WTC11 (cell line): ENCODE measurements around the gene LRCH2. TPM values are rescaled to one million over a fixed set of nuclear protein-coding genes. Genes with fewer than 3 reads are reported as not detected.

ENCODE experiments used
- ATAC-seq: fragments of 200-7000 bp; cut with Tn5 transposase; 2 replicates; pipeline ENCODE4 v1.10.0; 2021; ENCODE audit warnings: mild to moderate bottlenecking, moderate library complexity
- CTCF ChIA-PET: fragments of 300-600 bp; sonication (Branson Sonifier 250); formaldehyde crosslinking; loops from one replicate; lab custom pipeline; 2021; ENCODE audit warnings: antibody characterized with exemption; lab: Charles Lee
- POLR2A ChIA-PET: fragments of 350-600 bp; sonication (Branson Sonifier 250); formaldehyde crosslinking; loops from one replicate; lab custom pipeline; 2021; ENCODE audit warnings: antibody characterized with exemption; lab: Charles Lee
- DNase-seq: peaks from one replicate; pipeline ENCODE4 v3.0.0; 2021; ENCODE audit warnings: low spot score
- H3K27ac Mint-ChIP-seq: 2 replicates; pipeline ENCODE4 v1.8.0; 2021; ENCODE audit warnings: mixed read lengths
- H3K27me3 Mint-ChIP-seq: 2 replicates; pipeline ENCODE4 v1.8.0; 2021; ENCODE audit warnings: low read depth, mild to moderate bottlenecking, moderate library complexity, mixed read lengths
- H3K36me3 Mint-ChIP-seq: 2 replicates; pipeline ENCODE4 v1.8.0; 2021; ENCODE audit warnings: mixed read lengths
- H3K4me1 Mint-ChIP-seq: 2 replicates; pipeline ENCODE4 v1.8.0; 2022; ENCODE audit warnings: mixed read lengths
- H3K4me3 Mint-ChIP-seq: 2 replicates; pipeline ENCODE4 v1.8.0; 2021; ENCODE audit warnings: mild to moderate bottlenecking, moderate library complexity, mixed read lengths
- H3K9me3 Mint-ChIP-seq: 2 replicates; pipeline ENCODE4 v1.8.0; 2021; ENCODE audit warnings: mixed read lengths
- ATF2 ChIP-seq: sonication (generic); formaldehyde crosslinking; IDR thresholded peaks from 2 replicates; pipeline ENCODE4 v1.8.1; 2022; ENCODE audit warnings: low read depth, missing genetic modification reagents, borderline replicate concordance
- ETV6 ChIP-seq: sonication (generic); formaldehyde crosslinking; IDR thresholded peaks from 2 replicates; pipeline ENCODE4 v1.8.1; 2022; ENCODE audit warnings: mild to moderate bottlenecking, missing genetic modification reagents
- FOXK1 ChIP-seq: sonication (generic); formaldehyde crosslinking; IDR thresholded peaks from 2 replicates; pipeline ENCODE4 v1.8.0; 2022; ENCODE audit warnings: mild to moderate bottlenecking, moderate library complexity, missing genetic modification reagents
- JAZF1 ChIP-seq: fragments of 250-450 bp; sonication (Bioruptor Pico); IDR thresholded peaks from 2 replicates; pipeline ENCODE4 v1.9.0; 2021; ENCODE audit warnings: moderate library complexity, mild to moderate bottlenecking, inconsistent platforms
- SP1 ChIP-seq: sonication (generic); formaldehyde crosslinking; conservative IDR thresholded peaks from 2 replicates; pipeline ENCODE4 v1.8.1; 2022; ENCODE audit warnings: missing genetic modification reagents
- ZNF138 ChIP-seq: sonication (generic); formaldehyde crosslinking; conservative IDR thresholded peaks from 2 replicates; pipeline ENCODE4 v1.8.1; 2022; ENCODE audit warnings: mild to moderate bottlenecking, moderate library complexity, missing genetic modification reagents
- total RNA-seq: library from RNA; stranded (reverse); gene quantifications from 3 replicates; pipeline ENCODE4 v1.2.3, GENCODE V29; 2021
- TF ChIP-seq, protein P1 (sequence below): sonication (generic); formaldehyde crosslinking; IDR thresholded peaks from 2 replicates; pipeline ENCODE4 v1.8.1; 2022; ENCODE audit warnings: missing genetic modification reagents, borderline replicate concordance

The LRCH2 gene
- total RNA-seq, 1 experiment from 2014 or later: 3.8 TPM

GRCh38 chrX:115067812-115068211, 166.1 kb downstream of the LRCH2 start:
- DNase-seq (no peak), ATAC-seq (no peak)
- Mint-ChIP-seq H3K36me3 (no peaks in the 10 kb centered on the region), H3K27me3 (peaks cover 49% of the 10 kb centered on the region), H3K9me3 (no peaks in the 10 kb centered on the region), H3K4me1 (no peaks in the 10 kb centered on the region), H3K27ac (no peak overlapping the region), H3K4me3 (no peak overlapping the region)
- CTCF ChIA-PET: no interaction called here
- POLR2A ChIA-PET: interaction anchor here (0.6 kb wide), 1 partner anchor 316 kb away, joined by 4 read pairs; no protein-coding TSS in a partner anchor
- TF ChIP-seq ZNF138 (CRISPR knock-in tag) (no peak), SP1 (no peak), ETV6 (CRISPR knock-in tag) (no peak), FOXK1 (CRISPR knock-in tag) (no peak), JAZF1 (CRISPR knock-in tag) (no peak)
- TF ChIP-seq, protein P1, sequence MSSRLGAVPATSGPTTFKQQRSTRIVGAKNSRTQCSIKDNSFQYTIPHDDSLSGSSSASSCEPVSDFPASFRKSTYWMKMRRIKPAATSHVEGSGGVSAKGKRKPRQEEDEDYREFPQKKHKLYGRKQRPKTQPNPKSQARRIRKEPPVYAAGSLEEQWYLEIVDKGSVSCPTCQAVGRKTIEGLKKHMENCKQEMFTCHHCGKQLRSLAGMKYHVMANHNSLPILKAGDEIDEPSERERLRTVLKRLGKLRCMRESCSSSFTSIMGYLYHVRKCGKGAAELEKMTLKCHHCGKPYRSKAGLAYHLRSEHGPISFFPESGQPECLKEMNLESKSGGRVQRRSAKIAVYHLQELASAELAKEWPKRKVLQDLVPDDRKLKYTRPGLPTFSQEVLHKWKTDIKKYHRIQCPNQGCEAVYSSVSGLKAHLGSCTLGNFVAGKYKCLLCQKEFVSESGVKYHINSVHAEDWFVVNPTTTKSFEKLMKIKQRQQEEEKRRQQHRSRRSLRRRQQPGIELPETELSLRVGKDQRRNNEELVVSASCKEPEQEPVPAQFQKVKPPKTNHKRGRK: no peak

- CTCF ChIA-PET: no interaction called here
- no peaks in the 10 kb centered on the region for H3K4me1 Mint-ChIP-seq
Measured at GRCh38 chrX:115065304-115065703, 168.6 kb downstream of the LRCH2 start.

More at GRCh38 chrX:115065304-115065703, 168.6 kb downstream of the LRCH2 start:
- ATAC-seq (no peak), DNase-seq (no peak)
- TF ChIP-seq ATF2 (CRISPR knock-in tag): no peak
- H3K9me3 Mint-ChIP-seq: peaks cover 7% of the 10 kb centered on the region
- no peak overlapping the region for H3K27ac Mint-ChIP-seq
- peaks cover 37% of the 10 kb centered on the region for H3K27me3 Mint-ChIP-seq
- H3K36me3 Mint-ChIP-seq: peaks cover 4% of the 10 kb centered on the region; the same call in 1 of the 2 replicates
- no peak overlapping the region for H3K4me3 Mint-ChIP-seq
- POLR2A ChIA-PET: no interaction called here

Other genes starting within 250 kb of the LRCH2 start
- not detected in 3 replicates for gene IL13RA2, start 216.5 kb downstream of the LRCH2 start, total RNA-seq
- not detected in 3 replicates for gene RBMXL3, start 44.7 kb downstream of the LRCH2 start, total RNA-seq
- not detected in 3 replicates for gene LUZP4, start 55.6 kb upstream of the LRCH2 start, total RNA-seq